Middle frontal gyrus (tissue), 1 donor: ENCODE data around the gene GLT1D1.
"Not testable (repeated sequence)": the region's sequence is repeated elsewhere in the genome, so short reads cannot be mapped to it uniquely, and the experiment has no call there.

Experiments used
- DNase-seq: peaks from one replicate; pipeline ENCODE4 v3.0.0-alpha.2; 2015; ENCODE audit warnings: low spot score; ENCODE audit errors: extremely low spot score

The GLT1D1 gene

DNA sequence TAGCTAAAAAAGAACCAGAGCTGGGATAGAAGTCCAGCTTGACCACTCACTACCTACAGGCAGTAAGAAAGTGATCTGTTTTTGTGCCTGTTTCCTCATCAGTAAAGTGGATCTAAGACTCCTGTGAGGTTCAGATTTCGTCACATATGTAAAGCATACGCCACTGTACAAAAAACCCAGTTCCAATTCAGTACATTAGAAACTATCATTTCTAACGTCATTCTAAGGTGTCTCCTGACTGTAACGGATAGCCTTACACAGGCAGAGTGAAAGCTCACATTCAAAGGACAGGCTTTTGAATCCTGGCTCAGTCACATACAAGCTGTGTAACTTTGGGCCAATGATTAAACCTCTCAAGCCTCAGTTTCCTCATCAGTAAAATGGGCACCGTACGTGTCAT, 33.0 kb upstream of the GLT1D1 start:
- no peak for DNase-seq

DNA sequence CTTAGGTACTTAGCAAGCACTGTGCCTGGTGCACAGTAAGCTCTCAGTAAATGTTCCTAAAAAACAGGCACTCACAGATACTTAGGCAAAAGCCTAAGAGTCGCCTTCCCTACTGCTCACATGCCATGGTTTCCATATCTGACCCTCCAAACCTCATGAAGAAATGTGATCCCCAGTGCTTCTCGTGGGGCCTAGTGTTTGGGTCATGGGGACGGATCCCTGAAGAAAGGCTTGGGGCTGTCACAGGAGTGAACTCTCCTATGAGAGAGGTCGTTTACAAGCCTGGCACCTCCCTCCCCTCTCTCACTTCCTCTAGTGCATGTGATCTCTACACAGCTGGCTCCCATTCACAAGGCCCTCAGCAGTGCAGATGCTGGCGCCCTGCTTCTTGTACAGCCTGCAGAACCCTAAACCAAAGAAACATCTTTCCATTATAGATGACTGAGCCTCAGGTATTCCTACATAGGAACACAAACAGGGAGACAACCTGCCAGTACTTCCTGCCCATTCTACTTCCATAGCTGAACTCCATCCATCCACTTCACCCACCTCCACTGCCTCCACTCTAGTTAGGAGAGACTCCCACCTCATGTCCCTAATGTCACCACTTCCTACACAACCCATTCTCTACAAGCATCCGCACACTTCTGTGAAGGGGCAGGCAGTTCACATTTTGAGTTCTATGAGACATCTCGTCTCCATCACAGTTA, 32.4 kb upstream of the GLT1D1 start:
- DNase-seq, result no peak

- no peak for DNase-seq
Observed at GRCh38 chr12:128823216-128823915, 29.9 kb upstream of the GLT1D1 start.

GRCh38 chr12:128823916-128824839, 29.1 kb upstream of the GLT1D1 start, which contains the start of gene SLC15A4:
Gene SLC15A4, minus strand, starts transcription at chr12:128823958. Its CDS starts 15 bp downstream, at chr12:128823943.
- peak; percentile 93 for DNase-seq

DNA sequence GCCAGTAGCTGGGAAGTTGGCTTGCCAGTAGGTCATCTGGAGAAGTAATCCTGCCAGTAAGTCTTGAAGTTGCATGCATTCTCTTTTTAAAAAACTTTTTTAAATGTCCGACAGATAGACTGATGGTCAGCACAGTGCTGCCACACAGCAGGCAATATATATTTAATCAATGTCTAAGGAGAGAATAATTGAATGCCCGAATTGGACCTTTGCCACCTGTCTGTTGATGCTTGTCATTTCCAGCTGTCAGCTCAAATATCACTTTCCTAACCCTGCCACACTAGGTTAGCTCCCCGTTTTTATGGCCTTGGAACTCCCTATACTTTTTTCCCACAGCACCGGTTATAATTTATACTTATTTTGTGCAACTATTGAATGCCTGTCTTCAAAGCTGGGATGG, 27.4 kb upstream of the GLT1D1 start:
- DNase-seq, result no peak

DNA sequence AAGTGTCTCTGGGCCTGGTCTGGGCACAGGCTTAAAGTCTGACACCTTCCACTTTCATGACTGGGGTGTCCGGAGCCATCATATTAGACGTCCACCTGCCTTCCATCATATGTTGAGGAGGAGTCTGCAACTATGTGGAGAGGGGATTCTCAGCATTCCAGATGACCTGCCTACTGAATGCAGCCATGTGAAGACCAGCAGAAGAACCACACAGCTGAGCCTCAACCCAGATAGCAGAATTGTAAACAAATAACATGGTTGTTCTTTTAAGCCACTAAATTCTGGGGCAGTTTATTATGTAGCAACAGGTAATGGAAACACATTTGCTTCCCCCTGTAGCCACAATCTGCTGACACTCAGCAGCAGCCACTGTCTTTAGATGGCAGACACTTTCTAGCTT, 25.6 kb upstream of the GLT1D1 start:
- no peak for DNase-seq

- DNase-seq, result no peak
Observed at GRCh38 chr12:128829861-128830504, 23.3 kb upstream of the GLT1D1 start.

DNA sequence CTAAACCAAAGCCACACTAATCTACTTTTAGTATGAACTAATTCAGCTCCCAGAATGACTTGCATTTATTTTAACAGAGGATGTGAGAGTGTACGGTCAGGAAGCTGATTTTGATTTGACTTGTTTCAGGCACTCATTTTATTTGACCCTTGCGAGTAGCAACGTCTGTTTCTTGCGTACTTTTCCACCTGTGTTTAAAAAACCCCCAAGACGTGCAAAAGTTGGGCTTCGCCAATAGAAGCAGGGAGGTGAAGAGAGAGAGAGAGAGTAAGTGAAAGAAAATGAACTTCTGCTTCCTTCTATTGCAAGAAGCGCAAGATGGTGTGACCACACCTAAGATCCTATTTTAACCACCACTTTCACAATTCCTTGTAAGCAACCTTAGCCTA, 22.8 kb upstream of the GLT1D1 start:
- no peak for DNase-seq

DNA sequence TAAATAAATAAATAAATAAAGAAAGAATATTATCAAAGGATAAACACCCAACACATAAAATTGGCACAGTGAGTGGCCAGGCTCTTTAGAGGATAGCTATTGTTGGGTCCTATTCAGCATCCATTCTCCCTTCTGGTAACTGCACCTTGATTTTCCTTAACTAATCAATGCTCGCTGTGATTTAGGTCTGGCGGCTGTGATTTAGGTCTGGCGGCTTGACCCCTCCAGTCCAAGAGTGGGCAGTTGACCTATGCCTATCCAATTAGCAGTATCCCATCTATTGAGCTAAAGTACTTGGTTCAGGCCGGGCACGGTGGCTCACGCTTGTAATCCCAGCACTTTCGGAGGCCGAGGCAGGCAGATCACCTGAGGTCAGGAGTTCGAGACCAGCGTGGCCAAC, 19.9 kb upstream of the GLT1D1 start:
- DNase-seq, result no peak

- not testable (repeated sequence) for DNase-seq
Observed at GRCh38 chr12:128839885-128840284, 13.4 kb upstream of the GLT1D1 start.

- DNase-seq, result no peak
Observed at GRCh38 chr12:128840862-128841468, 12.3 kb upstream of the GLT1D1 start.

- DNase-seq, result no peak
Observed at GRCh38 chr12:128842579-128842978, 10.7 kb upstream of the GLT1D1 start.

- no peak for DNase-seq
Observed at GRCh38 chr12:128843538-128843937, 9.7 kb upstream of the GLT1D1 start.

- DNase-seq, result no peak
Observed at GRCh38 chr12:128844031-128844635, 9.1 kb upstream of the GLT1D1 start.

GRCh38 chr12:128846671-128847070, 6.6 kb upstream of the GLT1D1 start:
- not testable (repeated sequence) for DNase-seq

DNA sequence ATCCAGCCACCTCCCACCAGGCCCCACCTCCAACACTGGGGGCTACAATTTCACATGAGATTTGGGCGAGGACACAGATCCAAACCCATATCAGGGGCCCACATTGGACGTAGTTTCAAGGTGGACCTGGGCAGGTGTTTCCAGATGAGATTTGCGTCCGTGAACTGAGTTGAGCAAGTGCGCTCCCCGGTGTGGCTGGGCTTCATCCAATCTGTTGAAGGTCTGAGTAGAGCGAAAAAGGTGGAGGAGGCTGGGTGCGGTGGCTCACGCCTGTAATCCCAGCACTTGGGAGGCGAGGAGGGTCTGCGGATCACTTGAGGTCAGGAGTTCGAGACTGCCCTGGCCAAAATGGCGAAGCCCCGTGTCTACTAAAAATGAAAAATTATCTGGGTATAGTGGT, 4.9 kb upstream of the GLT1D1 start:
- DNase-seq, result no peak

- DNase-seq, result not testable (repeated sequence)
Observed at GRCh38 chr12:128849806-128850205, 3.5 kb upstream of the GLT1D1 start.

GRCh38 chr12:128850400-128850799, 2.9 kb upstream of the GLT1D1 start:
- DNase-seq, result no peak

DNA sequence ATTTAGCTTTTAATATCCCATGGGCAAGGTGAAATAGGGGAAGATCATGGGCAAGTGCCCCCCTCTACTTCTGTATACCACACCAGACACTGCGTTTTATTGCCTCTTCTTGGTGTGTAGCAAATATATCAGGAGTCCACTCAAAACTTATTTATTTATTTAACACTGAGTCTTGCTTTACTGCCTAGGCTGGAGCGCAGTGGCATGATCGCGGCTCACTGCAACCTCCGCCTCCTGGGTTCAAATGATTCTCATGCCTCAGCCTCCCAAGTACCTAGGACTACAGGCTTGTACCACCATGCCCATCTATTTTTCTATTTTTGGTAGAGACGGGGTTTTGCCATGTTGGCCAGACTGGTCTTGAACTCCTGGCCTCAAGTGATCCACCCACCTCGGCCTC, 1.8 kb upstream of the GLT1D1 start:
- DNase-seq, result not testable (repeated sequence)

DNA sequence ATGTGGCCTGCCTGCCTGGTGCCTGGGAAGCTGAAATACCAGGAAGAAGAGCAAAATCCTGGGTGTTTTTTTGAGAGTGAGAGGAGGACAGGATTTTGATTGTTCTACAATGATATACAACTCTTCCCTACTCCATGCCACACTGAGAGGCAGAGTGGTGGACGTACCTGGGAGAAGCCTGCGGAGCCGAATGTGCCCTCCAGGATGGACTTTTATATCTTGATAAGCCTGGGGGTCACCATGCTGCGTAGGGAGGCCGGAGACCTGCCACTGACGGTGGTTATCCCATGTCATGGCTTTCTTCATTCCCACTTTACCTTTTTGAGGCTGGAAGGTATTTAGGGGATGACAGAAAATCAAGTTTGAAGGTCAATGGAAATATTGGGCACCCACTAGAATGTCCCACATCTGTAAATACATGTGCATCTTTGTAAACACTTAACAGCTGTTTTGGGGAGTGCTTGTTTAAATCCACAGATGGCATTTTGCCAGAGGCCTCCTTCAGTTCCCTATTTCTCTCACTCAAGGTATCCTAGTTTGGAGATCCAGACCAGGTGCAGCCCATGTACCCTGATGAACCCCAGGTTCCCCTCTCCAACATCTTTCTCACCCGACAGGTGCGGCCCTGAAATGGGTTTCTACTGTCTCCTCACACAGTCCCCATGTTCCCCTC, 1.1 kb upstream of the GLT1D1 start:
- no peak for DNase-seq
